GM10266 (cell line): ENCODE measurements around the gene F7.

ENCODE experiments used
- DNase-seq: peaks from one replicate; pipeline ENCODE4 v3.0.0; 2012; ENCODE audit errors: extremely low spot score
- CTCF ChIP-seq: IDR thresholded peaks from 2 replicates; pipeline ENCODE4 v1.5.1; 2012; ENCODE audit warnings: mild to moderate bottlenecking, low read depth; ENCODE audit not compliant: control insufficient read depth, insufficient read depth; ENCODE audit errors: missing control alignments

Gene F7

GRCh38 chr13:113129921-113130750 is 24.5 kb downstream of the F7 start:
- DNase-seq, result no peak
- no peak for TF ChIP-seq CTCF

GRCh38 chr13:113135281-113135760 is 29.7 kb downstream of the F7 start:
- DNase-seq, result no peak
- no peak for TF ChIP-seq CTCF

- no peak for DNase-seq
- no peak for TF ChIP-seq CTCF
Measured at GRCh38 chr13:113137691-113138298, 32.2 kb downstream of the F7 start.

- DNase-seq, result no peak
- no peak for TF ChIP-seq CTCF
Measured at GRCh38 chr13:113138792-113139551, 33.4 kb downstream of the F7 start.

- no peak for DNase-seq
- no peak for TF ChIP-seq CTCF
Measured at GRCh38 chr13:113139577-113139976, 34.0 kb downstream of the F7 start.

- no peak for DNase-seq
- no peak for TF ChIP-seq CTCF
Measured at GRCh38 chr13:113140677-113141600, 35.3 kb downstream of the F7 start.
